HG03159 (cell line): ENCODE measurements around the gene PAEP.
"Not testable (repeated sequence)": the region's sequence is repeated elsewhere in the genome, so short reads cannot be mapped to it uniquely, and the experiment has no call there.

Experiments used
- ATAC-seq: cut with Tn5 transposase; IDR thresholded peaks from one replicate; pipeline ENCODE4 v1.9.1; 2021; ENCODE audit warnings: mild to moderate bottlenecking, moderate library complexity; ENCODE audit not compliant: unreplicated experiment

Gene PAEP

DNA sequence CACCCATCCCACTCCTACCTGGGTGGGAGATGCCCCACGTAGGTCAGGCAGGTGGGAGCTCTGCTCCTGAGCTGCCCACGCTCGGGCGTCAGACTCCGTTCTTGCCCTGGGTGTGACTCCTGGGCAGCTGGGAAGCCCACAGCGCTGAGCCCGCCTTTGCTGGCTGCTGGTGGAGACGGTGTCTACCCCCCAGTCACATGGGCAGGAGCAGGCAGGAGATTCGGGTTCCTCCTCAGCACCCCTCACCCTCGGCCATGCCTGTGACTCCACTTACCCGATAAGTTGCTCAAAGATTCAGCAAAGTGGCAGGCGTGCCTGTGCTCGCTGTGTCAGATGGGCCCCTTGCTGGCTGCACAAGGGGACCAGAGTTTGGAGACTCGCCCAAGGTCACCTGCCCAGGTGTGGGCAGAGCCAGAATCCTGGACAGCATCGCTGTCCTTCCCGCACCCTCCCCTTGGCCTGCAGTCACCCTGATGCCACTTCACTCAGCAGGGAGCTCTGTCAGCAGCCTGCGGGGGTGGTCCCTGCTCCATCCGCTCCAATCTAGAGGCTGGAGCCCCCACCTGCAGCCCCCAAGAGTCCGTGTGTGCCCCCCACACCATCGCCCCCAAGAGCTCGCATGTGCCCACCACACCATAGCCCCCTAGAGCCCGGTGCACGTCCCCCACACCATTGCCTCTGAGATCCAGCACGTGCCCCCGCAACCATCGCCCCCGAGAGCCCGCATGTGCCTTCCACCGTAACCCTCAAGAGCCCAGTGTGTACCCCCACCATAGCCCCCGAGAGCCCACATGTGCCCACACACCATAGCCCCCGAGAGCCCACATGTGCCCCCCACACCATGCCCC is 36.1 kb upstream of the PAEP start:
- ATAC-seq: no peak

DNA sequence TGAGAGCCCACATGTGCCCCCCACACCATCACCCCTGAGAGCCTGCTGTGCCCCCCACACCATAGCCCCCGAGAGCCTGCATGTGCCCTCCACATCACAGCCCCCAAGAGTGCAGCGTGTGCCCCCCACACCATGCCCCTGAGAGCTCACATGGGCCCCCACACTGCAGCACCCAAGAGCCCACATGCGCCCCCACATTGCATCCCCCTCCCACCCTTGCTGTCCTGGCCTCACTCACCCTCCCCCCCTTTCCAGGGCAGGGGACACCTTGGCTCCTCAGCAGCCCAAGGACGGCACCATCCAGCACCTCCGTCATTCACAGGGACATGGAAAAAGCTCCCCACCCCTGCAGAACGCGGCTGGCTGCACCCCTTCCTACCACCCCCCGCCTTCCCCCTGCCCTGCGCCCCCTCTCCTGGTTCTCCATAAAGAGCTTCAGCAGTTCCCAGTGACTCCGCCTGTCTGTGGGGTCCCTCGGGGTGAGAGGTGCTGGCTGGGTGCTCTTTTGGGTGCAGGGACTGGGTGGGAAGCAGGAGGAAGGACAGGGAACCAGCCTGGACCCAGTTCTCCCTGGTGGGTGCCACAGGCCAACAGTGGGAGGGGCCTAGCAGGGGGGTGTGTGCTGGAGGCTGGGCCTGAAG is 35.3 kb upstream of the PAEP start:
- no peak for ATAC-seq

- no peak for ATAC-seq
Measured at GRCh38 chr9:135526730-135527571, 34.6 kb upstream of the PAEP start.

- ATAC-seq: not testable (repeated sequence)
Measured at GRCh38 chr9:135528842-135529435, 32.6 kb upstream of the PAEP start.

GRCh38 chr9:135530146-135530545 is 31.4 kb upstream of the PAEP start:
- no peak for ATAC-seq

GRCh38 chr9:135531096-135531495 is 30.5 kb upstream of the PAEP start:
- ATAC-seq: no peak

DNA sequence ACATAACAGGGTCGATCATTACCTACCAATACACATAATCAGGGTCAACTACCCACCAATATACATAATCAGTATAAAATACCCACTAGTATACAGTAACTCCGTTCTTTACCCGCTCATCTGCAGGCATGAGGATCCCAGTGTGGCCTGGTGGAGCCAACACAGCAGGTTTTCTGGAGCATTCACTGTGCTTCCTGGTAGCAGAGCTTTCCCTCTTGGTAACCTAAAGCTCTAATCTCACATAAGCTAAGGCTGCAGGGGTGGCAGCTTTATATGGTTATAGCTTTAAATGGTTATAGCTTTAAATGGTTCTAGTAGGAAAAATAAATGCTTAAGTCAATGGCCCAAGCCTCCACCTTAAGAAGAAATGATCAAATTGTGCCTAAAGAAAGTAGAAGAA is 28.4 kb upstream of the PAEP start:
- ATAC-seq: no peak

DNA sequence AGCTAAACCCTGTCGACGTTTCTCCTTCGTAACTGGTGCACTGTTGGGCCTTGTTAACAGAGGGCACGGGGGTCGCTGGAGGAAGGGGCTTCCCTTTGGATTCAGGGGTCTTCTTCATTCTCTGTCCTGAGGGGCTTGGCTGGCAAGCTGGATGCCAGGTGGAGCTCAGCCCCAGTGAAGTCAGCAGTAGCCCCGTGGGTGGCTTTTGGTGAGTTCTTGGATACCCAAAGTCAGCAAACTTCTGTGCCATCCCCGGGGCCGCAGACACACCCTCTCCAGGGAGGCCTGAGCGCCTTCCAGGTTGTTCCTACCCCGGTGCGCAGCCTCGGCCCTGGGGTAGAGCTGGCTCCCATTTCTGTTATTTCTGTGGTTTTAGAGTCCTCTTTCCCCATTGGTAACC is 27.9 kb upstream of the PAEP start:
- no peak for ATAC-seq

GRCh38 chr9:135534192-135534711 is 27.3 kb upstream of the PAEP start:
- ATAC-seq: not testable (repeated sequence)

DNA sequence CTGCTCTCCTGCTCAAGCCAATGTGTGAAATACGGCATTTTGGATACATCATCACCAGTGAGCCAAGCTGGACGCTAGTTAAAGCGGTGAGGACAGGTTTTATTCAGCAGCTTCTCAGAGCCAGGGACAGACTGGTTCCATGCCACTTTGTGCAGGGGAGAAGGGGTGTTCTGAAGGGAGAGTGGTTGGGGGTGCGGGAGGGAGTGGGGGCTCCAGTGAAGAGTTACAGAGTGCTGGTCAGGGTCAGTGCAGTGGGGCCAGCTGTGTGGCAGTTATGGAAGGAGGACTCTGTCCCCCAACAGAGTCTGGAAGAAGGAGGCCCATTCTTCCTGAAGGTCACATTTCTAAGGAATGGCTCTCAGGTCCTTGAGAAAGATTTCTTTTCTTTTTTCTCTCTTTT is 26.7 kb upstream of the PAEP start:
- not testable (repeated sequence) for ATAC-seq

- ATAC-seq: not testable (repeated sequence)
Measured at GRCh38 chr9:135535631-135536030, 25.9 kb upstream of the PAEP start.

DNA sequence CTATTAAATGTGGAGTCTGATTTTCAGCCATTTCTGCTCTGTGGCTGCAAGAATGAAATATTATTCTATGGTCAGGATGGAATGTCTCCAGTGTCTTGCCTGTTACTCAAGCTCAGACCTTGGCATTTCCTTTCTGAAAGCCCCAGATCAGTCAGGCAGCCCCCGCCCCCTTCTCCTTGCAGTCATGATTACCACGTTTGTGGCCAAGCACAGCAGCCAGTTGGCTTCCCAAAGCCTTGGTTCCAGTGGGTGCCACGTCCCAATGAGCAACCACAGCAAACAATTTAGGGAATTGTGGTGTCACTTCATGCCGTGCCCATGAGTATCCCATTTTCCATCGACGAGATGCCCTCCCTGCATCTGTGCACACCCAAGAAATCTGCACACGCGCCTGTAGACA is 25.3 kb upstream of the PAEP start:
- no peak for ATAC-seq

GRCh38 chr9:135543262-135543894 is 18.2 kb upstream of the PAEP start:
- ATAC-seq: not testable (repeated sequence)

DNA sequence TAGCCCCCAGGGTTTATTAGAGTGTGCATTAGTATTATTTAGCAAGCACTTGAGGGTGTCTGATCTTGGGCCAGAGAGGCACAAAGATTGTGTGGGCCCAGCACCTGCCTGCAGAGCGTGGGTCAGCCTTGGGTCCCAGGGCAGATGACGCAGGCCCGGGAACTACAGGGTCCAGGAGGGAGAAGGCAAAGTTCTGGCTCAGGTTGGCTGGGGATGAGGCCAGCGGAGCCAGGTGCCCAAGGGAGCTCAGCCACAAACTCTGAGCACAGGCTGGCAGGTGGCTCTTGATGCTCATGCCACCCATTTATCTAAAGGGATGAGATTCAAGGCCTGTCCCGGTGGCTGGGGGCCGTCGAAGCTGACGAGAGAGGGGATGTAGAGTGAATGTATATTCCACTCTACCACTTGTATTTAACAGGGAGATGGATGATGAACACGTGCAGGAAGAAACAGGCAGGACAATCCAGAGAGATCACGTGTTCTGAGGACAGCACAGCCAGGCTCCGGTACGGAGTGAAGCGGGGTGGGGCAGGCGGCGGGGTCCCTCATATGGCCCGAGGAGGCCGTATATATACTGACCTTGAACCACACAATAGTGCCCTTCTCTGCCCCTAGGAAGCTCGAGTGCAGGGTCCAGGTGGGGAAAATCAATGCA is 16.4 kb upstream of the PAEP start:
- ATAC-seq: no peak

- ATAC-seq: not testable (repeated sequence)
Measured at GRCh38 chr9:135545646-135546176, 15.8 kb upstream of the PAEP start, which contains the start of gene OBP2A. TSS of gene OBP2A (plus strand) at chr9:135546126. CDS start at chr9:135546181, 55 bp downstream.

- not testable (repeated sequence) for ATAC-seq
Measured at GRCh38 chr9:135546792-135547617, 14.6 kb upstream of the PAEP start.

DNA sequence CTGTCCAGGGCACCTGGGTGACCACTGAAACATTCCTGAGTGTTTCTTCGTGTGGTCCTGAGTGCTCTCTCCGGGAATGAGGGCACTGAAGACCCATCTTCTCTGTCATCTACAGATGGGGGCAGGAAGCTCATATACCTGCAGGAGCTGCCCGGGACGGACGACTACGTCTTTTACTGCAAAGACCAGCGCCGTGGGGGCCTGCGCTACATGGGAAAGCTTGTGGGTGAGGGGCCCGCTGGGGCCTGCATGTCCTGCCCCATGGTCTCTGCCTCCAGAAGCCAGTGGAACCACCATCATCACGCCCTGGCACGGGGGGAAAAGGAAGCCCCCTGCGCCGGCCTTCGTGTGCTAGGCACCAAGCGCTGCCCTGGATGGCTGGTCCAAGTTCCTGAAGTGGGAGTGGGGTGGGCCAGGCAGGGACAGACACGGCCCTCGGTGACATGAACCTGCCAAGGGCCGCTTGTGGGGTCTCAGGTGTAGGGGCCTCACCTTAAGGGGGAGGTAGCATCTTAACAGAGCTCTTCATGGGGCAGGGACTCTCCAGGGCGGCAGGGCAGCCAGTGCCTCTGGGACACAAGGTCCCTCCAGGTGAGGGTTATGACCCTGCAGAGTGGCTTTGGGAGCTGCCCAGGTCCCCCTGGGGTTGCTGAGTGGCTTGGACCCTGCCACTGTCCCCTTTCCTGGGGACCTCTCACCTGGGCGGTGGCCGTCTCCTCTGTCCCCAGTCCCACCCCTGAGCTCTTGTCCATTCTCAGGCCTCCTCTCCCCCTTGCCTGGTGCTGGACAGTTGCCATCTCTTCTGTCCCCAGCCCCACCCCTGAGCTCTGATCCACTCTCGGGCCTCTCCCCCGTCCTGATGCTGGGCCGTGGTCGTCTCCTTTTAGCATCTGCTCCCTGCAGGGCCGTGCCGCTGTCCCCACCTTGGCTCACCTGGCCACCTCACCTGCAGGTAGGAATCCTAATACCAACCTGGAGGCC is 13.5 kb upstream of the PAEP start:
- ATAC-seq: no peak
